Measurements from ENCODE around the gene TEX10. TPM values are rescaled to one million over a fixed set of nuclear protein-coding genes. Genes with fewer than 3 reads are reported as not detected.
"Not testable (repeated sequence)": the region's sequence is repeated elsewhere in the genome, so short reads cannot be mapped to it uniquely, and the experiment has no call there.

TEX10 gene
- total RNA-seq, 1 donor from 2014 or later: 8.3 TPM

- ATAC-seq: peak; percentile 64
- no peak for DNase-seq
- intact Hi-C loops (cut with micrococcal nuclease): no loop called here
These were observed 478 bp downstream of the TEX10 start for GRCh38 chr9:100352201-100352726.

- intact Hi-C loops (cut with micrococcal nuclease): no loop called here
- no peak for DNase-seq
- ATAC-seq: no peak
These were observed 1.2 kb downstream of the TEX10 start for GRCh38 chr9:100351508-100351907.

- intact Hi-C loops (cut with micrococcal nuclease): no loop called here
- ATAC-seq: no peak
- DNase-seq: no peak
These were observed 2.6 kb downstream of the TEX10 start for GRCh38 chr9:100350188-100350587.

GRCh38 chr9:100346836-100347235 is 5.9 kb downstream of the TEX10 start:
- peak; percentile 67 for ATAC-seq
- intact Hi-C loops (cut with micrococcal nuclease): no loop called here
- no peak for DNase-seq

GRCh38 chr9:100341889-100342288 is 10.9 kb downstream of the TEX10 start:
- ATAC-seq (no peak), DNase-seq (no peak)
- intact Hi-C loops (cut with micrococcal nuclease): no loop called here

GRCh38 chr9:100340224-100340623 is 12.5 kb downstream of the TEX10 start:
- DNase-seq (no peak), ATAC-seq (no peak)
- intact Hi-C loops (cut with micrococcal nuclease): no loop called here

GRCh38 chr9:100338736-100339135 is 14.0 kb downstream of the TEX10 start:
- intact Hi-C loops (cut with micrococcal nuclease); DNase-seq; ATAC-seq: not testable (repeated sequence)

GRCh38 chr9:100324594-100325200 is 28.0 kb downstream of the TEX10 start:
- intact Hi-C loops (cut with micrococcal nuclease): loop anchor here (10.0 kb wide), 1 partner anchor 300 kb away; no protein-coding TSS in a partner anchor
- DNase-seq: no peak
- ATAC-seq: no peak

GRCh38 chr9:100322954-100323536 is 29.7 kb downstream of the TEX10 start:
- DNase-seq: no peak
- intact Hi-C loops (cut with micrococcal nuclease): loop anchor here (10.0 kb wide), 1 partner anchor 298 kb away; no protein-coding TSS in a partner anchor
- no peak for ATAC-seq

GRCh38 chr9:100317706-100318105 is 35.0 kb downstream of the TEX10 start:
- DNase-seq: no peak
- ATAC-seq: no peak
- intact Hi-C loops (cut with micrococcal nuclease): no loop called here

- intact Hi-C loops (cut with micrococcal nuclease): no loop called here
- DNase-seq: no peak
- ATAC-seq: no peak
These were observed 37.2 kb downstream of the TEX10 start for GRCh38 chr9:100315561-100315960.

GRCh38 chr9:100309992-100310391 is 42.8 kb downstream of the TEX10 start:
- DNase-seq (no peak), ATAC-seq (no peak)
- intact Hi-C loops (cut with micrococcal nuclease): no loop called here

- intact Hi-C loops (cut with micrococcal nuclease): no loop called here
- ATAC-seq (no peak), DNase-seq (no peak)
These were observed 43.7 kb downstream of the TEX10 start for GRCh38 chr9:100308965-100309564.

- intact Hi-C loops (cut with micrococcal nuclease): no loop called here
- DNase-seq (no peak), ATAC-seq (no peak)
These were observed 45.7 kb downstream of the TEX10 start for GRCh38 chr9:100307080-100307479.

GRCh38 chr9:100306283-100306682 is 46.5 kb downstream of the TEX10 start:
- no peak for ATAC-seq
- intact Hi-C loops (cut with micrococcal nuclease): no loop called here
- no peak for DNase-seq

GRCh38 chr9:100303747-100304146 is 49.0 kb downstream of the TEX10 start:
- intact Hi-C loops (cut with micrococcal nuclease): no loop called here
- ATAC-seq (no peak), DNase-seq (no peak)

GRCh38 chr9:100298378-100298777 is 54.4 kb downstream of the TEX10 start:
- no peak for DNase-seq
- no peak for ATAC-seq
- intact Hi-C loops (cut with micrococcal nuclease): no loop called here

GRCh38 chr9:100296407-100296806 is 56.3 kb downstream of the TEX10 start:
- no peak for DNase-seq
- intact Hi-C loops (cut with micrococcal nuclease): no loop called here

GRCh38 chr9:100295240-100295639 is 57.5 kb downstream of the TEX10 start:
- intact Hi-C loops (cut with micrococcal nuclease): no loop called here
- DNase-seq (no peak), ATAC-seq (no peak)

More at GRCh38 chr9:100296407-100296806, 56.3 kb downstream of the TEX10 start:
- ATAC-seq: no peak

GRCh38 chr9:100294806-100295205 is 57.9 kb downstream of the TEX10 start:
- DNase-seq: no peak
- no peak for ATAC-seq
- intact Hi-C loops (cut with micrococcal nuclease): no loop called here

- no peak for ATAC-seq
- no peak for DNase-seq
- intact Hi-C loops (cut with micrococcal nuclease): no loop called here
These were observed 58.4 kb downstream of the TEX10 start for GRCh38 chr9:100294341-100294740.
